ENCODE results near the gene NME7.
"Not testable (repeated sequence)": the region's sequence is repeated elsewhere in the genome, so short reads cannot be mapped to it uniquely, and the experiment has no call there.

The NME7 gene, protein sequence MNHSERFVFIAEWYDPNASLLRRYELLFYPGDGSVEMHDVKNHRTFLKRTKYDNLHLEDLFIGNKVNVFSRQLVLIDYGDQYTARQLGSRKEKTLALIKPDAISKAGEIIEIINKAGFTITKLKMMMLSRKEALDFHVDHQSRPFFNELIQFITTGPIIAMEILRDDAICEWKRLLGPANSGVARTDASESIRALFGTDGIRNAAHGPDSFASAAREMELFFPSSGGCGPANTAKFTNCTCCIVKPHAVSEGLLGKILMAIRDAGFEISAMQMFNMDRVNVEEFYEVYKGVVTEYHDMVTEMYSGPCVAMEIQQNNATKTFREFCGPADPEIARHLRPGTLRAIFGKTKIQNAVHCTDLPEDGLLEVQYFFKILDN

DNA sequence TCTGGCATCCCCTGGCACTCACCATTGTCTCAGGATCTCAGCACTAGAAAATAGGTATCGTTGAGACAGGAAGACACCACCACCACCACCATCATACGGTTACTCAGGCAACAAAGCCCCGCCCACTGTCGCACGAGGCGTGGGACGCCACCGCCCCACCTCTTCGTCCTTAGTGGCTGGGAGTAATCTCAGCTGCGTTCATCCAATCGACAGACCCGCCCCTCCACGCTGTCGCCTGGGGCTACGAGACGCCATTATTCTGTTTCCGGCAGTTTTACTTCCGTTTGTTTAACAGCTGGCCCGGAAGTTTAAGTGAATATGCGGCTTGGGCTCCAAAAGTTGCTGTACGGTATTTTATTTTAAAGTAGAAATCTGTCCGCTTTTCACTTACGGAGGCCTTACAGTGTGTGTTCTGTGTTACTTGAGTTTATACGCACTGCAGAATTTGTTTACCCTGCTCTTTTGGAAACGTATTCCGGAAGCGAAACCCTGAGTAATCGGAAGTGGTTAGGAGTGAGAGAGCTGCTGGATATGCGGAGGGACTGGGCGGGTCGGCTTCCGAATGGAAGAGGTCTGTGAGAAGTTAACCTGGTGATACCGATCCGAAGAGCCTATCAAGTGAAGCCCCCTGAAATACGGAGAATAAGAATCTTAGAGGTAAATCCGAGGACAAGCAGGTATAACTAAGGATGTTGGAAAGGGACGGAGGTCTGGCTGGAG, at the start of gene NME7, which contains the start of gene BLZF1:
NME7 (minus strand) TSS at position 112 of the 720 bp plus-strand sequence; CDS start at position 25, 87 bp downstream.
BLZF1 (plus strand) TSS at position 510 of the 720 bp plus-strand sequence. CDS start 1,328 bp downstream, outside the sequence.
- peak; percentile 95 to 98 (median 97) for DNase-seq (ENCODE audit: low read depth in 3 of 3)

DNA sequence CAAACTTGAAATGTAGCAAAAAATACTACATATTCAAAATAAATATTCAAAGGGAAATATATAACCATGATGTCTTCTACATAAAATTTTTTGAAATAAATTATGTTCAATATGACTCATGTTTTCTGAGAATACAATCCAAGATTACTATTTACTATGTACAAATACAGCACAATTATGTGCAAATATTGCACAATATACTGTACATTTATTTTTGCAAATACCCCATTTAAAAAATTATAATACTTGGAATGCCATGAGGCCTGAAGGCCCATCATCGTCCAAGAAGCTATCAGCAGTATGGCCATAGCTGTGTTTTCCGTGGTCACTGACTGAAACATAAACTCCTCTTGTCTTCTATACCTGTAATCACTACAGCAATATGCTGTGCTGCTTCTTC, 47.4 kb upstream of the NME7 start:
- no peak for DNase-seq (ENCODE audit: low read depth in 3 of 3)

DNA sequence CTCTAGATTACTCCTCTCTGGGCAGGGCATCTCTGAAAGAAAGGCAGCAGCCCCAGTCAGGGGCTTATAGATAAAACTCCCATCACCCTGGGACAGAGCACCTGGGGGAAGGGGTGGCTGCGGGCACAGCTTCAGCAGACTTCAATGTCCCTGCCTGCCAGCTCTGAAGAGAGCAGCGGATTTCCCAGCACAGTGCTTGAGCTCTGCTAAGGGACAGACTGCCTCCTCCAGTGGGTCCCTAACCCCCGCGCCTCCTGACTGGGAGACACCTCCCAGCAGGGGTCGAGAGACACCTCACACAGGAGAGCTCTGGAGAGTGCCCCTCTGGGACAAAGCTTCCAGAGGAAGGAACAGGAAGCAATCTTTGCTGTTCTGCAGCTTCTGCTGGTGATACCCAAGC, 40.7 kb upstream of the NME7 start:
- not testable (repeated sequence) for DNase-seq (ENCODE audit: low read depth in 3 of 3)

DNA sequence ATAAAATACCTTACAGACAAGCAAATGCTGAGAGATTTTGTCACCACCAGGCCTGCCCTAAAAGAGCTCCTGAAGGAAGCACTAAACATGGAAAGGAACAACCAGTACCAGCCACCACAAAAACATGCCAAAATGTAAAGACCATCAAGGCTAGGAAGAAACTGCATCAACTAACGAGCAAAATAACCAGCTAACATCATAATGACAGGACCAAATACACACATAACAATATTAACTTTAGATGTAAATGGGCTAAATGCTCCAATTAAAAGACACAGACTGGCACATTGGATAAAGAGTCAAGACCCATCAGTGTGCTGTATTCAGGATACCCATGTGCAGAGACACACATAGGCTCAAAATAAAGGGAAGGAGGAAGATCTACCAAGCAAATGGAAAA, 35.0 kb upstream of the NME7 start:
- DNase-seq (ENCODE audit: low read depth in 3 of 3) = not testable (repeated sequence)

DNA sequence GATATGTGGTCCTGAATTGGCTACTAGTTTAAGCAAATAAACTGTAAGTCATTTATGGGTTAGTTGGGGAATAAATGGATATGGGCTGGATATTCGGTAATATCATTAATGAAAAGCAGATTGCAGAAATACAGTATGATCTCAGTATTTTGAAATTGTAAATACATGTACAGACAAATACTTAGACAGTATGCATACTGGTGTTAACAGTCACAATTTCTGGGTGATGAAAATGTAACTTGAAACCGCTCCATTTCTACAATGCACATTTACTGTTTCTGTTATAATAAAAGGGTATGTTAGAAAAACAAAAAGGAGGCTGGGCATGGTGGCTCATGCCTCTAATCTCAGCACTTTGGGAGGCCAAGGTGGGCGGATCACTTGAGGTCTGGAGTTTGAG, 28.4 kb upstream of the NME7 start:
- no peak for DNase-seq (ENCODE audit: low read depth in 3 of 3)

DNA sequence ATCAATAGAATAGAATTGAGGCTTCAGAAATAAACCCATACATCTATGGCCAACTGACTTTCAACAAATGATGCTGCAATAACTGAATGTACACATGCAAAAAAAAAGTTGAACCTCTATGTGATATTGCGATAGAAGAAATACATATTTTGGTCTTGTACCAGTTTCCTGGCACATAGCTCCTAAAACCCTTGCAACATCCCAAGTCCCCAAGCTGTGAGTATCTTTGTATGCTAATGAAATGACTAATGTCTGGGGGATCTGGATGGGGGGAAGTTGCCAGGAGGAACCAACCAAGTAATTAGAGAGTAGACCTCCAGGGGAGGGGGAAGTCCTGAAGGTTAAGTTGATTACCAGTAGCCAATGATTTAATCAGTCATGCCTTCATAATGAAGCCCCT, 24.8 kb upstream of the NME7 start:
- no peak for DNase-seq (ENCODE audit: low read depth in 3 of 3)

DNA sequence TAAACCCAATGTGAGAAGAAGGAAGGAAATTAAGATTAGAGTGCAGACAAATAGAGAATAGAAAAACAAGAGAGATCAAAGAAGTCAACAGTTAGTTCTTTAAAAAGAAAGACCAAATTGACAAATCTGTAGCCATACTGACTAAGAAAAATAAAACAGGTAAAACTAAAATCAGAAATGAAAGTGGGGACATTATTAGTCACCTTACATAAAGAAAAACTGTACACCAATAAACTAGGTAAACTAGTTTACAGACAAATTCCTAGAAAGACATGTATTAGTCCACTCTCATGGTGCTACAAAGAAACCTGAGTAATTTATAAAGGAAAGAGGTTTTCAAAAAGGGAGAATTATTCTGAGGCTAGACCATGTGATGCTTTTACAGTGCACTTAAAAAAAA, 22.7 kb upstream of the NME7 start:
- DNase-seq (ENCODE audit: low read depth in 3 of 3) = no peak

DNA sequence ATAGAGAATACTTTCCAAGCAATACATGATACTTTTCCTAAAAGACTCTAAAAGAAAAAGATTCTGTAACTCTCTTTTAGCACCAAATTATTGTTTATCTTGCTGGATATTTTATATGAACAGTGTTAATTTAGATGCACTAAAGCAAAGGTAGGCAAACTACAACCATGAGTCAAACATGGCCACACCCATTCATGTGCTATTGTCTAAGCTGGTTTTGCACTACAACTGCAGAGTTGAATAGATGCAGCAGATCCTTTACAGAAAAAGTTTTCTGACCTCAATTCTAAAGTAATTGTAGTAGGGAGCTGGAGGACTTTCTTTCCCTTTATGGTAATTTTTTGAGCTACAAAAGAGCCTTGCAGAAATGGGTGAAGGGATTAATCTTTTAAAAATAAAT, 19.8 kb upstream of the NME7 start:
- no peak for DNase-seq (ENCODE audit: low read depth in 3 of 3)

DNA sequence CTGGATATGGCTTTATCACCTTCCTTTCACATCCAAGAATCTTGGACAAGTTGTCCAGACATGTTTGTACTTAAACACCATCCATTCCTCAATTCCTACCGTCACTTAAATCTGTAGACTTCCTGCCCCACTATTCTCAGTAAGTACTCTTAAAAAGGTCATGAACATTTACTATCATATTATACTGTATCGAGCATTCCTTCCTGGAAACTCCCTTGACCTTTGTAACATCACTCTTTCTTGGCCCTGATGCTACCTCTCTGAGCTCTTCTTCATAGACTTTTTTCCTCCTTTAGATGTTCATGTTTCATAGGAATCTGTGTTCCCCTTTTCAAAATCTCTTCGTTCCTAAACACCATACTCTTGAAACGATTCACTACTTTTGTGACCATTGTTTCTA, 15.9 kb upstream of the NME7 start:
- DNase-seq (ENCODE audit: low read depth in 3 of 3) = no peak

DNA sequence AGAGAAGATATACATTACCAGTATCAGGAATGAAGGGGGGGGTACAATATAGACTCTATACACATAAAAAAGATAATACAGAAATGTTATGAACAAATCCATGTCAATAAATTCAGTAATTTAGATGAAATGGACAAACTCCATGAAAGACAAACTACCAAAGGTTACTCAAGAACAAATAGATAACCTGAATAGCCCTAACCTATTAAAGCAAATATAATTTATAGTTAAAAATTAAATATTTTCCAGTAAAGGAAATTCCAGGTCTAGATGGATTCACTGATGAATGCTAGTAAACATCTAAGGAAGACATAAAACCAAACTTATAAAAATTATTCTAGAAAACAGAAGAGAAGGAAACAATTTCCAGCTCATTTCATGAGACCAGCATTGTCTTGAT, 13.6 kb upstream of the NME7 start:
- DNase-seq (ENCODE audit: low read depth in 3 of 3) = no peak

DNA sequence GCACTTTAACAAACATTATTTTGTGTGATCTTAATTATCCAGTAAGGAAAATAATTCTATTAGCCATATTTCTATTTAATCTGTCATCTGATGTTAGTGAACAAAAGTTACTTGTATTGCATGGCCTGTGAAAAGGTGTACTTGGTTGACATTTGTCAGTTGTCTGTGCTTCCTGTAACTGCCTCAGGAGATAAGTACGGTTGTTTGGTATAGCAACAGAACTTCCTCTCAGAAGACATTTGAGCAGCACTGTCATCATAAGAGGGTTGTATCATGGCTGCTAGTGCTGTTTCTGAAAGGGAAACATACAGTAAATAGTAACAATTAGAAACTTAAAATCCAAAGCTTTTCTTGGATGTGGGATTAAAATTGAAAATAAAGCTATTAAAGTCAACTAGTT, 3.8 kb upstream of the NME7 start:
- DNase-seq (ENCODE audit: low read depth in 3 of 3) = no peak

DNA sequence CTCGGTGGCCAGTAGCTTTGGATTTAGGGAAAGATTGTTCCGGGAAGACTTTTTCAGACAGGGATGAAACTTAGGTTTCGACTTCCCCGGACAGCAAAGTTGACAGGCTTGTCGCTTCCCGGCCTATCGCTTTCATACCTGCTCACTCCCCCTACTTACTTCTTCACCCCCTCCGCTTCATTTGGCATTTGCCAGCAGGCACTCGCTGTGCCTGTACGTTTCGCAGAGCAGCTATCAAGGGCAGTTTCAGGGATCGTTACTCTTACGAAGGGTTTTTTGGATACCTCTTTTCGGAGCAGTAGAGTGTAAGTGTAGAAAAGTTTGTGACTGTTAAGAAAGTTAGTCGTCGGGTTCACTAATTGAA, 791 bp upstream of the NME7 start:
- DNase-seq (ENCODE audit: low read depth in 3 of 3) = no peak

DNA sequence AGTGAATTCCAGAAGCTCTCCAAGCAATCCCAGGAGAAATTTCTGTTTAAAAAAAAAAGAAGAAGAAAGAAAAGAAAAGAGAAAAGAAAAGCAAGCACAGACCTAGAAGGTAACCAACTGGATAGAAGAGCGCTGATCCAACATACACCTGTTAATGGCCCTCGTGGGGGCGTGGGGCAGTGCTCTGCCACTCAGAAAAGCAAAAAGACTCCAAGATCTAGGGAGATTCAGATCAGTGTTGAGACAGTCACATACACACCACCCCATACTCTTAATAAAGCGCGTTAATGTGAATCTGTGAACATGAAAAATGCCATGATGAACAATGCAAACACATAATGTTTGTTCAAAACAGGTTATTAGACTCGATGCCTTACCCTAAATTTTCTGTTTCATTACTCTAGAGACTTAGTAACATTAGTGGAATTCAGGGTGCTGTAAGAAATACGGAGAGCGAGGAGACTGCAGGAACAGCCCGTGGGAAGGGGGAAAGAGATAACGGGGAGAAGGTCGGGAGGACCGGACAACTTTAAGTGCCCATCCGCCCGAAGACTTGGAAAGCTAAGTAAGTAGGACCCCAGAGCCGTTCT, 406 bp downstream of the NME7 start:
- DNase-seq (ENCODE audit: low read depth in 3 of 3) = no peak

DNA sequence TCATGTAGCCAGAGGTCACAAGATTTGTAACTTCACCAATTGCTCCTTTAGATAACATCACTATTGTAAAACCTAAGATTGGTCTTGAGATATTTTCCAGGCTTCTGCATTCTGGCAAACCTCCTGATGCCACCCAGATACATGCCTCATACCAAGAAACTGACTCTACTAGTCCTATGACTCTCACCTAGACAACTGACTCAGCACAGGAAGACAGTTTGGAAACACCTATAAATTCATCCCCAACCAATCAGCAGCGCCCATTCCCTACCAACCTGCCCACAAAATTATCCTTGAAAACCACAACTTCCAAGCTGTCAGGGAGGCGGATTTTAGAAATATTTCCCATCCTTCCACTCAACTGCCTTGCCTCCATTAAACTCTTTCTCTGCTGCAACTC, 2.6 kb downstream of the NME7 start:
- no peak for DNase-seq (ENCODE audit: low read depth in 3 of 3)

DNA sequence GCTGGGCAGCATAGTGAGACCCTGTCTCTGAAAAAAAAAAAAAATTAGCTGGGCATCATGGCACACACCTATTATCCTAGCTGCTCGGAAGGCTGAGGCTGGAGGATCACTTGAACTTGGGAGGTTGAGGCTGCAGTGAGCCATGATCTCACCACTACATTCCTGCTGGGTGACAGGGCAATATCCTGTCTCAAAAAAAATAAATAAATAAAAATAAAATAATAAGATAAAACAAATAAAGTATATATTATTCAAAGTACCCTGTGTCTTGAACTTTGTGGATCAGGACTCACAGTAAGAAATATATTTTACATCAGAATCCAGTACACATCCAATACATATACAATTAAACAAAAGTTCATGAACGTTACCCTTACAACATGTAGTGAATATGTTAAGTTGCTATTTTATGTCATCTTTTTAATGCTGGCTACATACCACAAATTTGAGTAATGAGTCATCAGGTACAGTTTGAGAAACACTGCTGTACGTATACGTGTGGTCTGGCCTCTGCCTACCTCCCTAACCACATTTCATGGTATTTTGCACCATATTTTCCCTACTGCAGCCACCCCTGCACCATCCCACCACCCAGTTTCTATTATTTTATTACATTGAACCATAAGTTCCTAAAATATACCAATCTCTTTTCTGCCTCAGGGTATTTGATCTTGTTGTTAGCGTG, 4.4 kb downstream of the NME7 start:
- peak in 1 of 3 donors; percentile 13 for DNase-seq (ENCODE audit: low read depth in 3 of 3)

DNA sequence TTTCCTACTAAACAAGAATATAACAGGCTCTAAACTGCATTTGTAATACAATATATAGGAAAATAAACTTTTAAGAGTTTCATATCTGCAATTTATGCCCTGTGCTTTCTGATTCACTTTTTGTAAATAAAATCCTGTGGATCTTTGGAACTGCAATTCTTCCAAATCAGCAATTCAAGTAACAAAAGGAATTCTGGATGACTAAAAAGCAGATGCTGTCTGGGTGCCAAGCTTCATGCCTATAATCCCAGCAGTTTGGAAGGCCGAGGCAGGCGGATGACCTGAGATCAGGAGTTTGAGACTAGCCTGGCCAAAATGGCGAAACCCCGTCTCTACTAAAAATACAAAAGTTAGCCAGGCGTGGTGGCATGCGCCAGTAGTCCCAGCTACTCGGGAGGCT, 6.3 kb downstream of the NME7 start:
- no peak for DNase-seq (ENCODE audit: low read depth in 3 of 3)

DNA sequence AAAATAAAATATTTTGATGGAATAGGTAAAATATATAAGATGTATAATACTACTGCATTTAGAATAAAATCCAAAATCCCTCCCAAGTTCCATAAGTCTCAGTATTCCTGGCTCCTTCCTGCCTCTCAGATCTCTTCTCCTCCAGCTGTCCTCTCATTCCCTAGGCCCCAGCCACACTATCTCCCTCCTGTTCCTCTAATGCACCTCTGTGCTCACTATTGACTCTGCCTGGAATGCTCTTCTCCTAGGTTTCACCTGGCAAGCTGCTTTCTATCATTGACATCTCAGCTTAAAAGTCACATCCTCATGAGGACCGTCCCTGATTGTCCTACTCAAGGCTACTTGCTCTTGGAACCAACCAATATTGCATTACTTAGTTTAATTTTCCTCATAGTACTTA, 7.2 kb downstream of the NME7 start:
- no peak for DNase-seq (ENCODE audit: low read depth in 3 of 3)

DNA sequence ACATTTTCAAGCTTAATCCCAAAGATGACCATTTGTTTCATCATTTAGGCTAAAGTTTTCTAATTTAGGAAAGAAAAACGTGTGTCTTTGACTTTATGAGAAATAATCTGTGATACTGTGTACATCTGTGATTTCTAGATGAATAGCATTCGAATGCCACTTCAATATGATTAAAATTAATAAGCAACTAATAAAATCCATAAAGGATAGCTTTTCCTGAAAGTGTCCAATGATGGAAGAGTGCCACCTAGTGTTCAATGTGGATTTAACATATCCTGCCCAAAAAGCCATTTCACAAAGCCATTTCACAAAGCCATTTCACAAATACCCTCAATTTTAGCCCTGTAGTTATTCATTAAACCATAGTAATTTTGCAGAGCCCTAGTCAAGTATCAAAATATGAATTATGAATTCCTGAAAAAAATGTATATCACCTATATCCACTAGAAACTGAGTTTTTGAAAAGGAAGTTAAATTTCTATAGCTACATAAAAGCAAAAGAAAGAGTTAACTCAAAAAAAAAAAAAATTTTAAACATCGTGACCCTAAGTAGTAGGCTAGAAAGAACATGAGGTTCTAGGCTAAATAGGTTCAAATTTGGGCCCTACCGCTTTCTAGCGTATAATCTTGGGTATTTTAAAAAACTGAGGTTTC, 19.1 kb downstream of the NME7 start:
- no peak for DNase-seq (ENCODE audit: low read depth in 3 of 3)

DNA sequence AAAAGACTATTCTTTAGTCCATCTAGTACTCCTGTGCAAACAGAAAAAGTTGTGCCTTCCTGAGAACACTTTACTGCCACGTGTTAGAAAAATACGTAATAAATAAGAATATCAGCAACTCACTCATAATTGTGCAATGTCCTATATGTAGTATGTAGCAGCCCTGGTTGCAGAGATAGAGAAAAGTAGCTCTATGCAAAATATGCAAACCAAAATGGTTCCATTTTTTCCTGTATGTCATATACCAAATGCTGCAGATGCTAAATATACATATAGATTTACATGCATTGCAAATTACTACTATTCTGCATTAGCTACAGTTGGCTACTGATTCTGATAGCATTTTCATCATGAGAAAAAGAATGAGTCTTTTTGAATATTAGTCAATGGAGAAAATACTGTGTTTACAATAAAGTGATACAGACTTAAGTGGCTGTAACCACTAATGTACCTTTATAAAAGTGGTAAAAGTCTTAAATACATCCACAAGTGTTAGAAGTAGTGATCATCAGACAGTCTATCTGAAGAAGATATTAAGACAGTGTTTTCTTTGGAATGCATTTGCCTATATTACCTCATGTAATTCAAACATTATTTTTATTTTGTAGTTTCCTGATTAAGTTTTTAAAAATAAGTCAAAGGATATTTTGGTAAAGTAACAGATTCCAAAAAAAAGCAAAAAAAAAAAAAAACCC, 19.8 kb downstream of the NME7 start:
- DNase-seq (ENCODE audit: low read depth in 3 of 3) = no peak

DNA sequence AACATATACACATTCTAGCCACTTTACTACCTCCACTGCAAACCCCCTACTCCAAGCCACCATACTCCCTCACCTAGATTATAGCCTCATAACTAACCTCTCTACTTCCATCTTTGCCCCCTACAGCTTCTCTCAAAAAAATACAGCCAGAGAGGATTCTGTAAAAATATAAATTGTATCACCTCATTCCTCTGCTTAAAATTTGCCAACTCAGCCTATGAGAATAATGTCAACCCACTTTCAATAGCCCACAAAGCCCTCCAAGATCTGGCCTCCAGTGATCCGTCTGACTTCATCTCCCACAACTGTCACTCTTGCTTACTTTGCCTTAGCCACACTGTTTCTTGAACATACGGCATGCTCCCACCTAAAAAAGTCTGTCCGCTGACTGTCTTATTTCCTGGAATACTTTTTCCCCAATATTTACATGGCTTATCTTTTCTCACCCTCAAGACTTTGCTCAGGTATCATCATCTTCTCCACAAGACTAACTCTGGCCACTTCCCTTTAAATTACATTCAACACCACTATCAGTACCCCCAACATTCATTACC, 21.5 kb downstream of the NME7 start:
- no peak for DNase-seq (ENCODE audit: low read depth in 3 of 3)

DNA sequence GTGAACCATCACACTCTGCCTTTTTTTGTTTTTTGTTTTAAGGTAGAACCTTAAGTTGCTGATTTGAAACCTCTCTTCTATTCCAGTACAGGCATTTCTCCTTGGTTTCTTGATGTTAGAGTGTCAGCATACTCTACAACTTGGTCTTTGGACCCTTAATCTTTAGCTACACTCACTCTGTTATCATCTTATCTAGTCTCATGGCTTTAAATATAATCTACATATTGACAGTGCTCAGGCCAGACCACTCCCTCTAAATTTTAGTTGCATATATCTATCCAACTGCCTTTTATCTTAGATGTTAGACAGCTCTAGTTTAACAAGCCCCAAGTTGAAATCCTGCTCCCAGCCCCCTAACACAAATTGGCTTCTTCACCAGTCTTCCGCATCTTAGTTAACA, 22.1 kb downstream of the NME7 start:
- DNase-seq (ENCODE audit: low read depth in 3 of 3) = no peak

Measured in stimulated activated CD4-positive, alpha-beta T cell treated with anti-CD3 and anti-CD28 coated beads, TNF-alpha, amount 100 ng/mL, for 48 hours (primary cell).